ENCODE results near the gene ADGRV1. TPM values are rescaled to one million over a fixed set of nuclear protein-coding genes. Genes with fewer than 3 reads are reported as not detected.

The ADGRV1 gene
- total RNA-seq, 1 donor from 2014 or later, result 7.1 TPM

Other genes starting within 250 kb of the ADGRV1 start
- gene CETN3, start 149.0 kb upstream of the ADGRV1 start, total RNA-seq, result 32.2 TPM
- 5.7 TPM for gene MBLAC2, start 84.0 kb upstream of the ADGRV1 start, total RNA-seq
- gene POLR3G, start 83.9 kb upstream of the ADGRV1 start, total RNA-seq, result 1.5 TPM
- 27.1 TPM for gene LYSMD3, start 29.2 kb upstream of the ADGRV1 start, total RNA-seq

Measured in tongue (tissue), 1 donor.